HepG2 (cell line): ENCODE measurements around the gene MRPS11. TPM values are rescaled to one million over a fixed set of nuclear protein-coding genes. Genes with fewer than 3 reads are reported as not detected.

ENCODE experiments used
- ARNT2 ChIP-seq: sonication (generic); formaldehyde crosslinking; IDR thresholded peaks from 2 replicates; pipeline ENCODE4 v1.8.0; 2022; ENCODE audit warnings: mild to moderate bottlenecking, low read depth, missing genetic modification reagents, moderate library complexity
- CHD2 ChIP-seq: IDR thresholded peaks from 2 replicates; pipeline ENCODE4 v1.6.1; 2011; ENCODE audit warnings: low read depth, low read length, improper control_type of control experiment
- EP300 ChIP-seq, 3 experiments: sonication (generic) in 1 of 3; formaldehyde crosslinking in 1 of 3; IDR thresholded peaks; 2 replicates each; pipeline versions ENCODE4 v1.5.1 to v1.6.1; 2011 to 2020; ENCODE audit warnings: low read depth in 2 of 3, low read length in 2 of 3, borderline replicate concordance in 1 of 3, improper control_type of control experiment in 1 of 3, mild to moderate bottlenecking in 1 of 3, missing genetic modification reagents in 1 of 3, moderate library complexity in 1 of 3
- GABPB1 ChIP-seq: IDR thresholded peaks from 2 replicates; pipeline ENCODE4 v1.6.1; 2016; ENCODE audit warnings: mild to moderate bottlenecking, missing genetic modification reagents, moderate library complexity, missing compliant biosample characterization
- GATA4 ChIP-seq: sonication (generic); IDR thresholded peaks from 2 replicates; pipeline ENCODE4 v1.6.1; 2016; ENCODE audit warnings: antibody characterized with exemption, low read depth, borderline replicate concordance
- KDM3A ChIP-seq: IDR thresholded peaks from 2 replicates; pipeline ENCODE4 v1.6.1; 2018; ENCODE audit warnings: low read depth, missing compliant biosample characterization
- LBX2 ChIP-seq: sonication (generic); formaldehyde crosslinking; IDR thresholded peaks from 2 replicates; pipeline ENCODE4 v1.5.0; 2020; ENCODE audit warnings: missing genetic modification reagents, mild to moderate bottlenecking, borderline replicate concordance
- NFE2L2 ChIP-seq: fragments of 150-350 bp; IDR thresholded peaks from 2 replicates; pipeline ENCODE4 v1.6.1; 2014; ENCODE audit warnings: low read length
- RARA ChIP-seq: IDR thresholded peaks from 2 replicates; pipeline ENCODE4 v1.6.1; 2016; ENCODE audit warnings: missing genetic modification reagents, missing compliant biosample characterization
- SOX5 ChIP-seq: IDR thresholded peaks from 2 replicates; pipeline ENCODE4 v1.6.1; 2016; ENCODE audit warnings: borderline replicate concordance
- SRY ChIP-seq: sonication (generic); formaldehyde crosslinking; IDR thresholded peaks from 2 replicates; pipeline ENCODE4 v1.8.0; 2022; ENCODE audit warnings: mild to moderate bottlenecking, missing genetic modification reagents
- TAF1 ChIP-seq: sonication (generic); formaldehyde crosslinking; IDR thresholded peaks from 2 replicates; pipeline ENCODE4 v1.4.0; 2020; ENCODE audit warnings: missing genetic modification reagents
- TARDBP ChIP-seq: sonication (generic); formaldehyde crosslinking; IDR thresholded peaks from 2 replicates; pipeline ENCODE4 v1.8.0; 2022; ENCODE audit warnings: mild to moderate bottlenecking, missing genetic modification reagents
- TCF7L2 ChIP-seq: IDR thresholded peaks from 2 replicates; pipeline ENCODE4 v1.6.1; 2011; ENCODE audit warnings: mild to moderate bottlenecking, low read depth, low read length, moderate library complexity
- TFDP1 ChIP-seq: IDR thresholded peaks from 2 replicates; pipeline ENCODE4 v1.6.1; 2016; ENCODE audit warnings: missing compliant biosample characterization, missing genetic modification reagents, borderline replicate concordance
- ZNF20 ChIP-seq: sonication (generic); formaldehyde crosslinking; IDR thresholded peaks from 2 replicates; pipeline ENCODE4 v1.4.0; 2020; ENCODE audit warnings: mild to moderate bottlenecking, moderate library complexity, missing genetic modification reagents
- ZNF639 ChIP-seq: conservative IDR thresholded peaks from 2 replicates; pipeline ENCODE4 v1.6.1; 2018; ENCODE audit warnings: missing genetic modification reagents
- ZNF678 ChIP-seq: sonication (generic); formaldehyde crosslinking; IDR thresholded peaks from 2 replicates; pipeline ENCODE4 v1.4.0; 2020; ENCODE audit warnings: mild to moderate bottlenecking, missing genetic modification reagents
- ZNF737 ChIP-seq: sonication (generic); formaldehyde crosslinking; IDR thresholded peaks from 2 replicates; pipeline ENCODE4 v1.5.0; 2020; ENCODE audit warnings: missing genetic modification reagents, mild to moderate bottlenecking, borderline replicate concordance
- ZSCAN9 ChIP-seq: IDR thresholded peaks from 2 replicates; pipeline ENCODE4 v1.6.1; 2016; ENCODE audit warnings: borderline replicate concordance
- polyA plus RNA-seq, 8 experiments: library from polyadenylated mRNA; depleted of rRNA in 3 of 8; stranded (reverse) in 7 of 8; unstranded in 1 of 8; fragments of >200 nt; fragmentation: Illumina TruSeq in 4 of 8; extraction: Trizol in 4 of 8; gene quantifications; 2 replicates each; pipeline versions ENCODE4 v1.2.1 to v1.2.3, GENCODE V29; 2011 to 2016; ENCODE audit warnings: low read depth in 4 of 8, missing spikeins in 1 of 8, mixed read lengths in 1 of 8; ENCODE audit not compliant: insufficient read depth in 1 of 8
- total RNA-seq, 5 experiments: library from RNA; depleted of rRNA; stranded (reverse); fragments of >200 nt; fragmentation: Illumina TruSeq; extraction: Trizol; gene quantifications; 2 replicates each; pipeline ENCODE4 v1.2.3, GENCODE V29; 2016; ENCODE audit warnings: low read depth in 1 of 5
- TF ChIP-seq, protein P1 (sequence below): sonication (generic); formaldehyde crosslinking; conservative IDR thresholded peaks from 2 replicates; pipeline ENCODE4 v1.4.0; 2020; ENCODE audit warnings: missing genetic modification reagents
- TF ChIP-seq, protein P2 (sequence below): sonication (generic); formaldehyde crosslinking; IDR thresholded peaks from 2 replicates; pipeline ENCODE4 v1.4.0; 2020; ENCODE audit warnings: mild to moderate bottlenecking, missing genetic modification reagents

MRPS11 gene
- total and polyA plus RNA-seq, 2 of the 13 experiments (the other 11 are each of a cell fraction or from before 2014, with no cell fraction given): 50.1 to 72.7 TPM

DNA sequence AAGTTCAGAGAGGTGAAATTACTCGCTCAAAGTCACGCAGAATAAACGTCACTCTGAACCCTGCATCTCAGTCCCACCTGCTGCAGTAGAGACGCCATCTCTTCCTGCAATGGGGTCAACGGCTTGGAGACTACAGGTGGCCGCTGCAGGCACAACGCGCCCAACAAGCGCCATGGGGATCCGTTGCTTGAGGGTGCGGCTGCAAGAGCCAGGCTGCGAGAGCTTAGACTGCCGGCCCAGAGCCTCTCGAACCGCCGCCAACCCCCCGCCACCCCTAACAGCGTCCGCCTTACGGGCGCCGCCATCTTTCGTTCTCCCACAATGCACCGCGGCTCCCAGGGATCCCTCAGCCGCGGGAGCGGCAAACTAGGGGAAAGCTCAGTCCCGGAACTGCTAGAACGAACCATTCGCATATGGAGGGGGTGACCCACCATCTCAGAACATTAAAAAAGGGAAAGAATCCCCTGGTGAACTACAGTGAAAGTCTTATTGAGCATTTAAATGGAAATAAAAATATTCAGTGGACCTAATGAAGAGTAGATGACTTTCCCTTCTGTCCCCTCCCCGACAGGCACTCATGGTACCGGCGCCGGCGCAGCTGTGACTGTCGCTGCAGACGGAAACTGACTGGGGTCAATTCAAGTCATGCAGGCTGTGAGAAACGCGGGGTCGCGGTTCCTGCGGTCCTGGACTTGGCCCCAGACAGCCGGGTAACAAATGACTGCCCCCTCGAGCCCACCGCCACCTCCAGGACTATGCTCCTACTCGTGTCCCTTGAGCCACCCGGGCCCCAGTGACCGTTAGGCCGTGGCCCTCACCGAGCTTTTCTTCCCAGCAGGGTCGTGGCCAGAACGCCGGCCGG is at the start of gene MRPS11, which contains the start of gene MRPL46 (continued):
- TF ChIP-seq ZNF678 (CRISPR knock-in tag) (no peak), TCF7L2 (no peak), NFE2L2 (no peak), TFDP1 (CRISPR knock-in tag) (peak; percentile 95), GABPB1 (CRISPR knock-in tag) (peak; percentile 85), SRY (CRISPR knock-in tag) (no peak), ZSCAN9 (CRISPR knock-in tag) (no peak; the same call in 1 of the 2 replicates), LBX2 (no peak), TARDBP (peak; percentile 79), KDM3A (CRISPR knock-in tag) (no peak), ZNF20 (no peak), TAF1 (CRISPR knock-in tag) (peak; percentile 88), RARA (CRISPR knock-in tag) (no peak), ZNF737 (CRISPR knock-in tag) (no peak), GATA4 (0 out of 2 replicates have a peak, but pooled peaks have one; percentile 14), ZNF639 (CRISPR knock-in tag) (no peak; the same call in 1 of the 2 replicates), SOX5 (CRISPR knock-in tag) (peak; percentile 11; the same call in 1 of the 2 replicates), CHD2 (no peak), EP300 (IDR thresholded peaks at IDR 0.05; ENCODE audit: low read depth in 2 of 2, low read length in 2 of 2) (no peak; a peak in 1 of 4 replicates), EP300 (CRISPR knock-in tag; IDR thresholded peaks at IDR 0.05; ENCODE audit: borderline replicate concordance) (no peak), ARNT2 (no peak)
- TF ChIP-seq, protein P1, sequence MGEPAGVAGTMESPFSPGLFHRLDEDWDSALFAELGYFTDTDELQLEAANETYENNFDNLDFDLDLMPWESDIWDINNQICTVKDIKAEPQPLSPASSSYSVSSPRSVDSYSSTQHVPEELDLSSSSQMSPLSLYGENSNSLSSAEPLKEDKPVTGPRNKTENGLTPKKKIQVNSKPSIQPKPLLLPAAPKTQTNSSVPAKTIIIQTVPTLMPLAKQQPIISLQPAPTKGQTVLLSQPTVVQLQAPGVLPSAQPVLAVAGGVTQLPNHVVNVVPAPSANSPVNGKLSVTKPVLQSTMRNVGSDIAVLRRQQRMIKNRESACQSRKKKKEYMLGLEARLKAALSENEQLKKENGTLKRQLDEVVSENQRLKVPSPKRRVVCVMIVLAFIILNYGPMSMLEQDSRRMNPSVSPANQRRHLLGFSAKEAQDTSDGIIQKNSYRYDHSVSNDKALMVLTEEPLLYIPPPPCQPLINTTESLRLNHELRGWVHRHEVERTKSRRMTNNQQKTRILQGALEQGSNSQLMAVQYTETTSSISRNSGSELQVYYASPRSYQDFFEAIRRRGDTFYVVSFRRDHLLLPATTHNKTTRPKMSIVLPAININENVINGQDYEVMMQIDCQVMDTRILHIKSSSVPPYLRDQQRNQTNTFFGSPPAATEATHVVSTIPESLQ: no peak
- TF ChIP-seq, protein P2, sequence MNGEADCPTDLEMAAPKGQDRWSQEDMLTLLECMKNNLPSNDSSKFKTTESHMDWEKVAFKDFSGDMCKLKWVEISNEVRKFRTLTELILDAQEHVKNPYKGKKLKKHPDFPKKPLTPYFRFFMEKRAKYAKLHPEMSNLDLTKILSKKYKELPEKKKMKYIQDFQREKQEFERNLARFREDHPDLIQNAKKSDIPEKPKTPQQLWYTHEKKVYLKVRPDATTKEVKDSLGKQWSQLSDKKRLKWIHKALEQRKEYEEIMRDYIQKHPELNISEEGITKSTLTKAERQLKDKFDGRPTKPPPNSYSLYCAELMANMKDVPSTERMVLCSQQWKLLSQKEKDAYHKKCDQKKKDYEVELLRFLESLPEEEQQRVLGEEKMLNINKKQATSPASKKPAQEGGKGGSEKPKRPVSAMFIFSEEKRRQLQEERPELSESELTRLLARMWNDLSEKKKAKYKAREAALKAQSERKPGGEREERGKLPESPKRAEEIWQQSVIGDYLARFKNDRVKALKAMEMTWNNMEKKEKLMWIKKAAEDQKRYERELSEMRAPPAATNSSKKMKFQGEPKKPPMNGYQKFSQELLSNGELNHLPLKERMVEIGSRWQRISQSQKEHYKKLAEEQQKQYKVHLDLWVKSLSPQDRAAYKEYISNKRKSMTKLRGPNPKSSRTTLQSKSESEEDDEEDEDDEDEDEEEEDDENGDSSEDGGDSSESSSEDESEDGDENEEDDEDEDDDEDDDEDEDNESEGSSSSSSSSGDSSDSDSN (CRISPR knock-in tag): peak; percentile 59
